IPS-18a (cell line): Measurements from ENCODE around the gene ACTL10.

Source experiments
- H3K27ac ChIP-seq: one replicate; pipeline ENCODE4 v1.5.1; 2013; ENCODE audit warnings: low read length
- H3K27me3 ChIP-seq: one replicate; pipeline ENCODE4 v1.6.1; 2013; ENCODE audit warnings: mild to moderate bottlenecking, low read length; ENCODE audit not compliant: control insufficient read depth, insufficient read depth
- H3K36me3 ChIP-seq: one replicate; pipeline ENCODE4 v1.6.1; 2013; ENCODE audit warnings: low read depth, low read length; ENCODE audit not compliant: control insufficient read depth
- H3K4me1 ChIP-seq: one replicate; pipeline ENCODE4 v1.6.1; 2013; ENCODE audit warnings: low read depth, low read length; ENCODE audit not compliant: control insufficient read depth
- H3K4me3 ChIP-seq: one replicate; pipeline ENCODE4 v1.5.1; 2013; ENCODE audit warnings: low read length
- H3K9ac ChIP-seq: one replicate; pipeline ENCODE4 v1.6.1; 2013; ENCODE audit warnings: mild to moderate bottlenecking, low read length, moderate library complexity
- H3K9me3 ChIP-seq: one replicate; pipeline ENCODE4 v1.6.1; 2013; ENCODE audit warnings: low read depth, low read length; ENCODE audit not compliant: control insufficient read depth

ACTL10 gene

GRCh38 chr20:33658929-33659328 lies 7.8 kb upstream of the ACTL10 start:
- no peaks in the 10 kb centered on the region for H3K9me3 ChIP-seq
- H3K36me3 ChIP-seq = peaks cover 6% of the 10 kb centered on the region
- H3K4me1 ChIP-seq = peaks cover 3% of the 10 kb centered on the region
- H3K9ac ChIP-seq = no peak overlapping the region
- no peaks in the 10 kb centered on the region for H3K27me3 ChIP-seq
- H3K27ac ChIP-seq = no peak overlapping the region
- H3K4me3 ChIP-seq = no peak overlapping the region

- peaks cover 6% of the 10 kb centered on the region for H3K36me3 ChIP-seq
- no peak overlapping the region for H3K9ac ChIP-seq
- no peak overlapping the region for H3K27ac ChIP-seq
- no peaks in the 10 kb centered on the region for H3K9me3 ChIP-seq
- no peak overlapping the region for H3K4me3 ChIP-seq
- no peaks in the 10 kb centered on the region for H3K27me3 ChIP-seq
- peaks cover 9% of the 10 kb centered on the region for H3K4me1 ChIP-seq
Observed at GRCh38 chr20:33659341-33660034, 7.3 kb upstream of the ACTL10 start.

- no peak overlapping the region for H3K4me3 ChIP-seq
- H3K9me3 ChIP-seq = no peaks in the 10 kb centered on the region
- peaks cover 10% of the 10 kb centered on the region for H3K4me1 ChIP-seq
- no peak overlapping the region for H3K9ac ChIP-seq
- H3K27me3 ChIP-seq = no peaks in the 10 kb centered on the region
- H3K27ac ChIP-seq = no peak overlapping the region
- peaks cover 6% of the 10 kb centered on the region for H3K36me3 ChIP-seq
Observed at GRCh38 chr20:33660035-33660684, 6.6 kb upstream of the ACTL10 start.

- Histone ChIP-seq H3K27me3 (no peaks in the 10 kb centered on the region), H3K9ac (no peak overlapping the region), H3K9me3 (no peaks in the 10 kb centered on the region), H3K4me3 (no peak overlapping the region), H3K36me3 (peaks cover 6% of the 10 kb centered on the region), H3K27ac (no peak overlapping the region), H3K4me1 (peaks cover 10% of the 10 kb centered on the region)
Observed at GRCh38 chr20:33660685-33661058, 6.1 kb upstream of the ACTL10 start.

GRCh38 chr20:33662172-33662571 lies 4.6 kb upstream of the ACTL10 start, which contains the start of gene C20orf144:
C20orf144 (plus strand) TSS chr20:33662327; CDS start chr20:33662346, 19 bp downstream.
- peaks cover under 1% of the 10 kb centered on the region for H3K27me3 ChIP-seq
- H3K27ac ChIP-seq = no peak within 1 kb of the TSS
- H3K4me1 ChIP-seq = peaks cover 13% of the 10 kb centered on the region
- peak within 1 kb of the TSS; percentile 60 for H3K9ac ChIP-seq
- peak within 1 kb of the TSS; percentile 72 for H3K4me3 ChIP-seq
- H3K9me3 ChIP-seq = no peaks in the 10 kb centered on the region
- H3K36me3 ChIP-seq = peaks cover 6% of the 10 kb centered on the region

GRCh38 chr20:33663161-33664084 lies 3.3 kb upstream of the ACTL10 start:
- H3K27me3 ChIP-seq = peaks cover 8% of the 10 kb centered on the region
- H3K9ac ChIP-seq = peak overlapping the region; percentile 60
- no peak overlapping the region for H3K27ac ChIP-seq
- peaks cover 13% of the 10 kb centered on the region for H3K4me1 ChIP-seq
- H3K9me3 ChIP-seq = no peaks in the 10 kb centered on the region
- no peaks in the 10 kb centered on the region for H3K36me3 ChIP-seq
- peak overlapping the region; percentile 72 for H3K4me3 ChIP-seq

GRCh38 chr20:33664085-33664761 lies 2.5 kb upstream of the ACTL10 start:
- Histone ChIP-seq H3K4me1 (peaks cover 13% of the 10 kb centered on the region), H3K36me3 (no peaks in the 10 kb centered on the region), H3K9ac (peak overlapping the region; percentile 60), H3K27ac (no peak overlapping the region), H3K4me3 (peak overlapping the region; percentile 72), H3K9me3 (no peaks in the 10 kb centered on the region), H3K27me3 (peaks cover 8% of the 10 kb centered on the region)

GRCh38 chr20:33664762-33665144 lies 2.0 kb upstream of the ACTL10 start:
- Histone ChIP-seq H3K27ac (no peak overlapping the region), H3K9ac (no peak overlapping the region), H3K9me3 (no peaks in the 10 kb centered on the region), H3K4me1 (peaks cover 13% of the 10 kb centered on the region), H3K36me3 (no peaks in the 10 kb centered on the region), H3K27me3 (peaks cover 8% of the 10 kb centered on the region), H3K4me3 (no peak overlapping the region)

GRCh38 chr20:33667245-33667675 lies 517 bp downstream of the ACTL10 start:
- Histone ChIP-seq H3K9me3 (no peaks in the 10 kb centered on the region), H3K4me1 (peaks cover 13% of the 10 kb centered on the region), H3K9ac (no peak overlapping the region), H3K27me3 (peaks cover 8% of the 10 kb centered on the region), H3K27ac (no peak overlapping the region), H3K4me3 (peak overlapping the region; percentile 61), H3K36me3 (no peaks in the 10 kb centered on the region)

GRCh38 chr20:33667676-33668465 lies 1.1 kb downstream of the ACTL10 start:
- Histone ChIP-seq H3K27ac (no peak overlapping the region), H3K36me3 (no peaks in the 10 kb centered on the region), H3K9me3 (no peaks in the 10 kb centered on the region), H3K27me3 (peaks cover 8% of the 10 kb centered on the region), H3K9ac (no peak overlapping the region), H3K4me1 (peaks cover 13% of the 10 kb centered on the region), H3K4me3 (peak overlapping the region; percentile 61)
